ENCODE measurements around the gene ALPP.
"Not testable (repeated sequence)": the region's sequence is repeated elsewhere in the genome, so short reads cannot be mapped to it uniquely, and the experiment has no call there.

The ALPP gene

DNA sequence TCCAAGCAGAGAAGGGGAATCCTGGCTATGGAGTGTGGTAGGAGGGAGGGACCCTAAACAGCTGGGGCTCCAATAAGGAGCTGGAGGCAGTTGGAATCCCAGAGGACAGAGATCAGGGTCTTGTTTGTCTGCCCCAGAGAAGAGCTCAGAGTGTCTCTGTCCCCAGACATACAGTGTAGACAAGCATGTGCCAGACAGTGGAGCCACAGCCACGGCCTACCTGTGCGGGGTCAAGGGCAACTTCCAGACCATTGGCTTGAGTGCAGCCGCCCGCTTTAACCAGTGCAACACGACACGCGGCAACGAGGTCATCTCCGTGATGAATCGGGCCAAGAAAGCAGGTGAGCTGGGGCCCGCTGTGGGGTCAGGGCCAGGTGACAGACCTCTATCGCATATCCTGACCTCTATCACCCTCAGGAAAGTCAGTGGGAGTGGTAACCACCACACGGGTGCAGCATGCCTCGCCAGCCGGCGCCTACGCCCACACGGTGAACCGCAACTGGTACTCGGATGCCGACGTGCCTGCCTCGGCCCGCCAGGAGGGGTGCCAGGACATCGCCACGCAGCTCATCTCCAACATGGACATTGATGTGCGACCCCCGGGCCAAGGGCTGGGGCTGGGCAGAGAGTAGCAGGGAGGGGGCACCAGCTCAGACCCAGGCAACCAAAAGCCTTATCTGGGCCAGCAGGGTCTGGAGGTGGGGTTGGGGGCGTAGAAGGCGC, 29.0 kb downstream of the ALPP start:
- DNase-seq, result not testable (repeated sequence)

DNA sequence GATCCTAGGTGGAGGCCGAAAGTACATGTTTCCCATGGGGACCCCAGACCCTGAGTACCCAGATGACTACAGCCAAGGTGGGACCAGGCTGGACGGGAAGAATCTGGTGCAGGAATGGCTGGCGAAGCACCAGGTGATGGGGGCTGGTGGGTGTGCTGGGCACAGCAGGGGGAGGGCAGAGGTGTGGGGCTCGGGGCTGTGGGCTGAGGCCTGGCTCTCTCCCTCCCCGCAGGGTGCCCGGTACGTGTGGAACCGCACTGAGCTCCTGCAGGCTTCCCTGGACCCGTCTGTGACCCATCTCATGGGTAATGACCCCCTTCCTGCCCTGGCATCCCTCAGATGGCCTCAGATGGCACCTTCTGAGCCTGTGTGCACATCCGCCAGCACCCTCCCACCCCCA, 29.7 kb downstream of the ALPP start:
- DNase-seq, result not testable (repeated sequence)

DNA sequence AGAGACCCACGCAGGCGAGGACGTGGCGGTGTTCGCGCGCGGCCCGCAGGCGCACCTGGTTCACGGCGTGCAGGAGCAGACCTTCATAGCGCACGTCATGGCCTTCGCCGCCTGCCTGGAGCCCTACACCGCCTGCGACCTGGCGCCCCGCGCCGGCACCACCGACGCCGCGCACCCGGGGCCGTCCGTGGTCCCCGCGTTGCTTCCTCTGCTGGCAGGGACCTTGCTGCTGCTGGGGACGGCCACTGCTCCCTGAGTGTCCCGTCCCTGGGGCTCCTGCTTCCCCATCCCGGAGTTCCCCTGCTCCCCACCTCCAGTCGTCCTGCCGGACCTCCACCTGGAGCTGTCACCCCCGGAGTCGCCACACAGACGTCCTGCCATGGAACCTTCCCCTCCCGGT, 31.1 kb downstream of the ALPP start:
- DNase-seq, result not testable (repeated sequence)

DNA sequence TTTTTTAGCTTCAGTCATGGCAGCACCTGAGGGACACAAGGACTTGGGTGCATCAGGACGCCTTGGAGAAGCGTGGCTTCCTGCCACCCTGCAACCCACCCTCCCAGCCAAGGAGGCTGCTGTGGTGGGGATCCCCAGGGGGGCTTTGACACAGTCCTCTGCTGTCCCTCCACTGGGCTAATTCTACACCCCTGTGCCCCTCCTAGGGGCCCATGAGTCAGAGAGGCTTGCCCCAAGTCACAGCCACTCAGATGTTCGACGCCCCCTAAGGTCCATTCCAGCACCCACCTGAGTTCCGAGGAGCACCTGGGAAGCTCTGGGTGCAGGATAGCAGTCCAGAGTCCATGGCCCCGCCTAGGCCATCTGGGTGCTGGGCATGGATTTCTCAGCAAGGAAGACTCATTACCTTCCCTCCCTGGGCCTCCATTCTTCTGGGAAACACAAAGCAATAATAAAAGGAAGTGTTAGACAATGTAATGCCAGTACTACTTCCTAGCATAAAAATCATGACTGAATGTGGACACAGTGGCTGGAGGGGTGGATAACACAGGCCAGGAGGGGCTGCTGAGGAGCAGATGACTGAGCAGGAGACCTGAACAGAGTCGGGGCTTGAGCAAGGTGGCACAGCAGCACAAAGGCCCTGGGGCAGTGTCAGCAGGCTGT, 31.8 kb downstream of the ALPP start:
- no peak for DNase-seq

DNA sequence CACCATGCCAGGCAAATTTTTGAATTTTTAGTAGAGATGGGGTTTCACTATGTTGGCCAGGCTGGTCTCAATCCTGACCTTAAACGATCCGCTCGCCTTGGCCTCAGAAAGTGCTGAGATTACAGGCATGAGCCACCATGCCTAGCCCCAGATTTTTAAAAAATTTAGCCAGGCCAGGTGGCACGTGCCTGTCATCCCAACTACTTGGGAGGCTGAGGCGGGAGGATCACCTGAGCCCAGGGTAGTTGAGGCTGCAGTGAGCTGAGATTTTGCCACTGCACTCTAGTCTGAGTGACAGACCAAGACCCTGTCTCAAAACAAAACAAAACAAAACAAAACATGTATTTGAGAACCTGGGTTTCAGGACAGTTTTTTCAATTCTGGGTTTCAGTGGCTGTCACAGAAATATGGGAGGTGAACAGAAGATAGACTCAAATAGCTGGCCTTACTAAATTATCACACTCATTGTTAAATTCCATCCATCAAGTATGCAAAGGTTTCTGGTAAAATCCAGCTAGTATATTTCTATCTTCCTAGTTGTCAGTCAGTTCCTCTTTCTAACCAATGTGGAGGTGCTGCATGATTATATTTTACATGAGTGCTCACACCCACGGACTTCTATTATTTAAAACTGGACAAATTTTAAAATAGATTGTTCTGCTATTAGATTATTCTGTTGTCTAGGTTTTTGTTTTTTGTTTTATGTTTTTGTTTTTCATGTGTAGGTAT, 33.5 kb downstream of the ALPP start:
- DNase-seq, result no peak

DNA sequence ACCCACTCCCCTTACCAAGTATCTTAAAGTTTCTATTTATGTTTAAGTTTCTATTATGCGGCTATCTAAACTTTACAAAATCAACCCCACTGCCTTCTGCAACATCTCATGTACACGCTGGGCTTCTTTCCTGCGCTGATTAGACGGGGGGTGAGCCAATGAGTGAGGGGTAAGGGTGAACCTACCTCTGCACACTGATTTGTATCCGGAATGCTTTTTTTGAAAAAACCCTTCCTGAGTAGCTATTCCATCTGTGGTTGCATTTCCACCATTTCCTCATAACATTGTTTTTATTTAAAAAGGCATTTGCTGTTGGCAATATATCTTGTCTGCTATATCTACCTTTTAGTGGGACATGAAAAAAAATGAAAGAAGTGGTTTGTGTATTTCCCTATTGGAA, 34.4 kb downstream of the ALPP start:
- DNase-seq, result no peak

DNA sequence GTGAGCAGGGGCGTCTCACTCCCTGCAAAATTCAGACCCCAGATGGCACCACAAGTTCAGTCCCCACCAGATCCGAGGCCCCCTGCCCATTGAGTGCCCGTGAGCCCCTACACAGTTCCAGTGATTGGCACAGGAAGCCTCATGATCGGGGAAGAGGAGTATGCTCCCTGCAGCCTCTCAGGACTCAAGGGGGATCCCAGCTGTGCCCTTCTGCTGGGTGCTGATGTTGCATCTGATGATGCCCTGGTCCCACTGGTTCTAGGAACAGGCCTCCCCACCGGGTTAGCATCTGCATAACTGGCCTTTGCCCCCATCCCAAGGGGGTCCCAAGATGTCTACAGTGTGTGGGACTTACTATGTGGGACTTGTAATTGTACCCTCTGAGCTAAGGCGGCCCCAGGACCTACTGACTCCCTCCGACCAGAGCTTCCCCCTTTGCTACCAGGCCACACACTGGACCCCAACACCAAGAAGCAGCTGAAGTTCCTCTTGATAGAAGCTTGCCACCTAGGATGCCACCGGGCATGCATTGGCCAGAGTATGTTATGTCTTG, 36.7 kb downstream of the ALPP start:
- no peak for DNase-seq

DNA sequence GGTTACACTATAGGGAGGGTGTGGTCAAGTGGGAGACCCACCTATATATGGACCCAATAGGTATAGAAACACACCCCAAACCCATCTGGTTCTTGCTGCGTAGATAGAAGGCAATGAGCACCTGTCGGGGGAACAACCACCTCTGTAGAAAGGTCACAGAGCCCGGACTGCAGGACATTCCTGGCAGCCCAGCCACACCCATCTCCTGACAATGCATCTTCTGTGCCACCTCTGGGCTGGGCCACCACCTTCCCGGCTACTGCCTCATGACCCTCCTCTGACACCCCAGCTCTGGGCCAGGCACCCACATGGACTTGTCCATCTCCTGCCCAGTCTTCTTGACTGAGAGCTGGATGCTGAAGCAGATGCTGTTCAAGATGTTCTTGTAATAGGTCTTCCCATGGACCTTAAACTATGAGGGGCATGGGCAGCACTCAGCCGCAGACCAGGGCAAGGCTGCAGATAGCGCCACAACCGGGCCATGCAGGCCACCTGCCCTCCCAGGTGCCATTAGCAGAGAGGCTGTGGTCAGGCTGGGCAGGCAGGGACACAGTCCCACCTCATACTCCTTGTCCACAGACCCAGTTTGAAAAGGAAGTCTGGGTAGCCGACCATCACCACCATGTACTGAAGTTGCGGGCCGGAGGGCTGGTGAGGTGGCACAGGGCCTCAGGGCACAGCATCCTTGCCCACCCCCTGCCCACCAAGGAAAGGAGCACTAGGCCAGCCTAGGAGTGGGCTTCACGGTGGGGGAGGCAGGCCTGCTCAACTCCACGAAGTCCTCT, 37.4 kb downstream of the ALPP start:
- no peak for DNase-seq

DNA sequence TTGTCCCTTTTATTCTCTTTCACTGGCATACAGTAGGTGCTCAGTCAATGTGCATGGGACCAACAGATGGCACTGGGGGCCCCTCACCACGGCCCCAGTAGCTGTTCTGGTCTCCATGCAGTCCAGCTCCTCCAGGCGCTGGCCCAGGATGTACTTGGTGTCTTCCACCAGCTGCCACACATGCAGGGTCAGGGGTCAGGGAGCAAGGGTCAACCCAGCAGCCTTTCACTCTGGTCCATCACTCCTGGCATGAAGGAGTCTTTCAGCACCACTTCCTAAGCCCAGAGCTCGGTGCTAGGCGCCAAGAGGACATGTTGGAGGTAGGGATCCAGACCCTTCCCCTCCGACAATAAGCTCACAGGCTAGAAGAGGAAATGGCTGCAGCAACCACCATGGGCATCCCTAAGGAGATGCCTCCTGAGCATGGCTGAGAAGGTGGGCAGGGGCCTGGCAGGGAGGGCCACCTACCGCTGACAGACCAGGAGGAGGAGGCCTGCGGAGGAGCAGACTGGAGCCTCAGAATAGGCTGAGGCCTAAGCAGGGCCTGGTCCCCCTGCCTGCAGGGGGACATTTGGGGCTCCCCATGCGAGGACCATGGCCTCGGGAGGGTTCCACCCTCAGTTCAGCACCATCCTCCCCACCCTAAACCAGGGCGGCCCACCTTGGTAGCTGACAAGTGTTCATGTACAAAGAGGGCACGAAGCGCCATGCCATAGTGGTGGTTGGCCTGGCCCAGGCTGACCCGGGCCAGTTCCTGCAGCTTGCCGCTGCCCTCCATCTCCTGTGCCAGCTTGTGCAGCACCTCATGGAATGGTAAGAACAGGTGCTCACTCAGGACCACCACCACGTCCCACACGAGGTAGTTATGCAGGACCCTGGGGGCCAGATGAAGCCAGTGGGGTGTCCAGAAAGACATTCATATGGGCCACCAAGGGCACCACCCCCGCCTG, 38.2 kb downstream of the ALPP start:
- DNase-seq, result no peak

DNA sequence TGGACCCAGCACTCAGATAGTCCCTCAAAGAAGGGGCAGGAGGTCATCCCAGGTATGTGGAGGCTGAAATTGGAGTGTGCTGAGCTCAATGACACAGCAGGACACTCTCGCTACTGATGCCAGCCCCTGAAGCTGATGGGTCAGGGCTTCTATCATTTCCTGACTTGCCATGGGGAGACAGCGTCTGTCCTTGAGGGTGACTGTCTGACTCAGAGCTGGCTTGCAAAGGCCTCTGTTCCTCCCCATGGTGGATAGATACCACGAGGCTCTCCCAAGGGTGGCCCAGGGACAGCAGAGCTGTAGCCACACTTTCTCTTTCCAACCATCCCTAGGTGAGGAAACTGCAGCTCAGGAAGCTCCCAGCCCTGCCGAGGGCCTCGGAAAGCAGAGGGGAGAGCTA, 38.9 kb downstream of the ALPP start:
- DNase-seq, result no peak

DNA sequence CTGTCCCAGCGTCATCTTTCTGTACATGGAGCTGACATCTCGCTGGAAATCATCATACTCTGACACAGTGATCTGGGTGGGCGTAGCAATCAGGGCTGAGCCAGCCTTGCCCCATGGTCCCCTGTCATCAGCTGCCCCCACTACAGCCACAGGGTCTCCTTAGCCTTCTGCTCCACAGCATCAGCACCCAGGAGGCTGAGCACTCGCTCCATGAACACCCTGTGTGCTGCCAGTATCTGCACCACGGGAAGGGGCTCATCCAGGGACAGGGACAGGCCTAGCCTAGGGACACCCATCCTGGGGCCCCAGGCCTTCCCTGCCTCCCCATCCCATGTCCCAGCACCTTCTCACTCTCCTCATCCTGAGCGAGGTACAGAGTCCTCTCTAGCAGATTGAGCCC, 39.5 kb downstream of the ALPP start:
- DNase-seq, result no peak

DNA sequence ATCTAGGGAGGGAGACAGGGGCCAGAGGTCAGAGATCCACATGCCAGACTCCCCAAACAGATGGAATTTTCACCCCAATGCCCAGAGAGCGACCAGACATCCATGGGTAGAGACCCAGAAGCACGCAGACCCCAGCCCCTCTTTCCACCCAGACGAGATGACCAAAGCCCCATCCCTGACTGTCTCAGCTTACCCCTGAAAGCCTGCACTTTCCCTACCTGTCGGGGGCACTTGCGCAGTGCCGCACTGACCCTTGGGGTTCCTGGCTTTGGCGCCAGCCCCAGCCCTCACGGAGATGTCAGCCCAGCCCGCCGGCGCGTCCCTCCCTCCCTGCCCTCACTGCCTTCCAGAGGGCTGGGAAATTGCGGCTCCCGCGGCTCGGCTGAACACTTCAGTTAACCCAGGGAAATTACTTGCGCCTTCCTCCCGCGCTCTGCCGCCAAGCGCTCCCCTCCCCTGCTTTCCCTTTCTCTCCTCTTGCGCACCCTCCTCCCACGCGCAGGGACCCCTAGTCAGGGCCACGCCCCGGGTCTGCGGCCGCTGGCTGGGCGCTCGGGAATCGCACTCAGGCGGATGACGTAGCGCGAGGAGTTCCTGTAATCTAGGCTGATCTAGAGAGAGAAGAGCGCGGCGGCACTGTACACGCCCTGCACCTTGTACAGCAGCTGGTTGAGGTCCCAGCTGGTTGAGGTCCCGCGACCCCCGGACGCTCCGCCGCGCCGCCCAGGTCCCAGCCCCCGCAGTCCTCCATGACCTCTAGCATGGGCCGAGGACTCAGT, 40.1 kb downstream of the ALPP start:
- no peak for DNase-seq

DNA sequence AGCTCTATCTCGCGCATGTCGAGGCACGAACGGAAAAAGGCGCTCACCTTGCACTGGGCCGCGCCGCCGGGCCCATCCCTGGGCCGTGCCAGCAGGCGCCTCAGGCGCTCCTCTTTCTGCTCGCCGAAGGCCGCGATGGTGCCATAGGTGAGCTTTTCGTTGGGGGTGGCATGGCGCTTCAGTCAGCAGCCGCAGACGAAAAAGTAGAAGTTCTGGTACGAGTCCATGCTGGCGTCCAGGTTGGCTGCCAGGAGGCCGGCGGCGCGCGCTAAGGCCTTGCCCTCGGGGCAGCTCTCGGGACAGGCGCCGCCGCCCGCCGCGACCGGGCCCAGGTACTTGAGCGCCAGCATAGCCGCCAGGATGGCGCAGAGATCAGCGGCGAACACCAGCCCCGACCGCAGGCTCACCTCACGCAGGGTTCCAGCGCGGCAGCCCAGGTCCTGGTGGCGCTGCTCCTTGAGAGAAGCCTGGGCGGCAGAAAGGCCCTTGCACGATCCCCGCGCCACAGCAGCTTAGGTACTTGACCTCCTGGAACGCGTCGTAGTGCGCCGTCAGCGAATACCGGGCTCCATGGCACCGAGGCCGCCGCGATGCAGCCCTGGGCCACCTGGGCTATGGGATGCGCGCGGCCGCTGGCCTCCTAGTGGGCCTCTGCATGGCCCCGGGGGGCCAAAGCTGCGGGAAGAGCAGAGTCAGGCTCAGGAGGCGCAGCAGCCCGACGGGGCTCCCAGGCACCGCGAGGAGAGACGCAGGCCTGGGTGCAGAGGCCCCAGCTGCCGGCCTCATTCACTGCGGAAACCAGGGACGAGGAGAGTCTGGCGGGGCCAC, 40.9 kb downstream of the ALPP start:
- no peak for DNase-seq

DNA sequence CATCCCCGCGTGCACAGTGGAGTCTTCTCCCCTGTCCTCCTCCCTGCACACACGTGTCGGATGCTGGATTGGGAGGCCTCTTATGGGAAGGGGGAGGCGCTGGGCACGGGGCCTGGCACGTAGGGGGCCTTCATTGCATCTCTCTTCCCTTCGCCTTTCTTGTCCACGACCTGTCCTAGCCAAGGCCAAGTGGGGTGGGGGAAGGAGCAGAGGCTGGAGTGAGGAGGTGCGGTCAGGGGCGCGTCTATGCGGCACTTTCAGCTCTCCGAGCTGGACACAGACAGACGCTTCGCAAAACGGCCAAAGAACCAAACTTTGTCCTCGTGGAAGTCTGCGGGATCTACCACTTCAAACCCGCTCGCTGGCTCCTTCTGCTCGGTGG, 41.5 kb downstream of the ALPP start:
- no peak for DNase-seq

DNA sequence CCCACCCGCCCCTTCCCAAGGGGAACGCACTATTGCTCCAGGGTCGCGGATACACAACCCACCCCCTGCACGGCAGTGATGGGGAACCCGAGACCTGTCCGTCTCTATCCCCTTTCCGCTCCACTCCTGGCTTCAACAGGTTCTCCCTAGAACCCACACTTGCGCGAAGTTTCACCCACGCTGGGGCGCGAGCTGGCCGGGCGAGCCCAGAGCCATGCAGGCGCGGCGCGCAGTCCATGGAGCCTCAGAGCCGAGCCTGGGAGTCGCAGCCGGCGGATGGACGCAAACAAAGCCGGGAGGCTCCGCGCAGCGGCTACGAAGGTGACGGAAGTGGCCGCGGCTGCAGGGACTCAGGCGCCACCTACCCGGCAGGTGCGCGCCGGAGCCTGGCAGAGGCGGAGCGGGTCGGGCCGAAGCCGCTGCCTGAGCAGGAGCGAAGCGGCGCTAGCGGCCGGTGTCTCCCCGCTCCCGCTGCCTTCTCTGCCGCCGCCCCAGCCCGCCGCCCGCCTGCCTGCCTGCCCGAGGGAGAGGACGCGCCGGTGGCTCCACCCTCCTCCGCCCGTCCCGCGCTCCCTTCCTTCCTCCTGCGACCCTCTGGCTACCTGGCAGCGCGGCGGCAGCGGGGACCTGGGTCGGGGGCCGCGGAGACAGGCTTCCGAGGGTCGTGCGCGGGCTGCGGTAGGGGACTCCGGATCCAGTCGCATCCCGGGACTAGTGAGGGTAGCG, 42.1 kb downstream of the ALPP start:
- no peak for DNase-seq

DNA sequence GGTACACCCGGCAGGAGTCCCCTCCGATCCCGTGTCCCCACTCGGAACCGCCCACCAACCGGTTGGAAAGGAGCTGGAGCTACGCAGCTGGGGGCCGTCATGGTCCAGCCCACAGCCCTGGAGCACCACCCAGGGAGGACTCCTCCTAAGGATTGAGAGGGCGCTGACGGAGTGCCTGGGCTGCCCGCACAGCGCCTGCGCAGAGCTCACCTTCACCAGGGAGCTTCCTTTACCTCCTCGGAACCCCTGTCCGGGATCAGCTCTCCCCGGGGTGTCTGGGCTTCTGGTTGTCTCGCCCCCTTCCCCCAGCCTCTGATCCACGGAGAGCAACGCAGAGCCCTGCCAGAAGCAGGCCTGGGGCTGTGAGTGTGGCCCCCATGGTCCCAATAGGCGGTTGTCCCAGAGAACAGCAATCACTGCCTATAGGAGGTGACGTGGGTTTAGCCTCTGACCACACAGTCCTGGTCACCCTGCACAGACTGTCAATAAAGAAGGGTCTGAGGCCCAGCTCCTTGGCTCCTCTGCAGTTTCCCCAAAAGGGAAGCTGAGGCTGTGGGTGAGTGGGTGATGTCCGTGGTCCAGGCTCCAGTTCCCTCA, 42.7 kb downstream of the ALPP start:
- no peak for DNase-seq

DNA sequence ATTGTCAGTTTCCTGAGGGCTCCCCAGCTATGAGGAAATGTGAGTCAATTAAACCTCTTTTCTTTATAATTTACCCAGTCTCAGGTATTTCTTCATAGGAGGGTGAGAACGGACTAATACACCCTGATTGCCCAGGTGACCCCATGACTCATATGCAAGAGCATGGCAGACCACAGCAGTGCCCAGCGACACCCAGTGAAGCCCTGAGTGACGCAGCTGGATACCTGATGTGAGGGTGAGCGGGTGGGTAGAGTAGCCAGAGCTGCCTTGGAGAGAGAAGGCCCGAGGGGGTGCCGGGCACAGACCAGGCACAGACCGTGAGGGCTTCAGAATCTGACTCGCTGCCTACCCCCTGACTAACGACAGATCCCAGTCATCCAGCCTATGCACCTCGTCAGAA, 43.5 kb downstream of the ALPP start:
- no peak for DNase-seq

DNA sequence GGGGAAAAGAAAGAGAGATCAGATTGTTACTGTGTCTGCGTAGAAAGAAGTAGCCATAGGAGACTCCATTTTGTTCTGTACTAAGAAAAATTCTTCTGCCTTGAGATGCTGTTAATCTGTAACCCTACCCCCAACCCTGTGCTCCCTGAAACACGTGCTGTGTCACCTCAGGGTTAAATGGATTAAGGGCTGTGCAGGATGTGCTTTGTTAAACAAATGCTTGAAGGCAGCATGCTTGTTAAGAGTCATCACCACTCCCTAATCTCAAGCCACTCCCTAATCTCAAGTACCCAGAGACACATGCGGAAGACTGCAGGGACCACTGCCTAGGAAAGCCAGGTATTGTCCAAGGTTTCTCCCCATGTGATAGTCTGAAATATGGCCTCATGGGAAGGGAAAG, 44.4 kb downstream of the ALPP start:
- not testable (repeated sequence) for DNase-seq

DNA sequence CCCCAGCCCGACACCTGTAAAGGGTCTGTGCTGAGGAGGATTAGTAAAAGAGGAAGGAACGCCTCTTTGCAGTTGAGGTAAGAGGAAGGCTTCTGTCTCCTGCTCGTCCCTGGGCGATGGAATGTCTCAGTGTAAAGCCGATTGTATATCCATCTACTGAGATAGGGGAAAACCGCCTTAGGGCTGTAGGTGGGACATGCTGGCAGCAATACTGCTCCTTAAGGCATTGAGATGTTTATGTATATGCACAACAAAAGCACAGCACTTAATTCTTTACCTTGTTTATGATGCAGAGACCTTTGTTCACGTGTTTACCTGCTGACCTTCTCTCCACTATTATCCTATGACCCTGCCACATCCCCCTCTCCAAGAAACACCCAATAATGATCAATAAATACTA, 44.9 kb downstream of the ALPP start:
- DNase-seq, result not testable (repeated sequence)
